SK-N-MC (cell line): ENCODE measurements around the gene IER2.

Experiments
- EZH2 ChIP-seq: fragments of 200-600 bp; sonication (generic); IDR thresholded peaks from one replicate; pipeline ENCODE4 v1.6.1; 2017; ENCODE audit warnings: antibody characterized with exemption
- FOXP2 ChIP-seq: optimal IDR thresholded peaks from 2 replicates; pipeline ENCODE3; 2011; ENCODE audit warnings: mild to moderate bottlenecking, moderate library complexity; ENCODE audit not compliant: insufficient read depth; ENCODE audit errors: extremely low read length, control extremely low read depth
- POLR2AphosphoS5 ChIP-seq: IDR thresholded peaks from 2 replicates; pipeline ENCODE4 v1.6.1; 2012; ENCODE audit warnings: mild to moderate bottlenecking, low read depth, low read length, borderline replicate concordance

DNA sequence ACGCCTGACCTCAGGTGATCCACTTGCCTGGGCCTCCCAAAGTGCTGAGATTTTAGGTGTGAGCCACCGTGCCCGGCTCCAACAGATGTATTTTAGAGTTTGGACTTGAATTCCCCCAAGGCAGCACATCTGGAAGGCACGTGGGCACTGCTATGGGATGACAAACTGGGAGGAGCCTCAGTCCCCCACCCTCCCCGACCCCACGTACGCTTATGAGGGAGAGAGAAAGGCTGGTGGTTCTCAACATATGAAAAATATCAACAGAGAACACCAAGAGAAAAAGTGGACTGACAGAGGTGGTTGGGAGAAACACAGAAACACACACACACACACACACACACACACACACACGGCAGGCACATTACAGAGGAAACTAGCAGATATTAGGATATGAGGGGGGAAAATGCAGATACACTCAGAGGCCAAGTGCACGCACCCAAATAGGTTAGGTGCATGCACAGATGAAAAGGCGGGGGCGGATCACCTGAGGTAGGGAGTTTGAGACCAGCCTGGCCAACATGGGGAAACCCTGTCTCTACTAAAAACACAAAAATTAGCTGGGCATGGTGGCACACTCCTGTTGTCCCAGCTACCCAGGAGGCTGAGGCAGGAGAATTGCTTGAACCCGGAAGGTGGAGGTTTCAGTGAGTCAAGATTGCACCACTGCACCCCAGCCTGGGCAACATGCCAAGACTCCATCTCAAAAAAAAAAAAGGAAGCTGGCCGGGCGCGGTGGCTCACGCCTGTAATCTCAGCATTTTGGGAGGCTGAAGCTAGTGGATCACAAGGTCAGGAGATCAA, 3.2 kb upstream of the IER2 start:
- TF ChIP-seq EZH2, result no peak
- no peak for TF ChIP-seq POLR2AphosphoS5
- TF ChIP-seq FOXP2, result no peak
